ENCODE data around the gene SAMD14. TPM values are rescaled to one million over a fixed set of nuclear protein-coding genes. Genes with fewer than 3 reads are reported as not detected.

The SAMD14 gene
- total and polyA plus RNA-seq, 12 donors: 1.1 to 12.6 (median 3.3) TPM

GRCh38 chr17:50164697-50164988, 34.7 kb upstream of the SAMD14 start:
- no peaks in the 10 kb centered on the region for H3K27me3 ChIP-seq
- H3K36me3 ChIP-seq (replicated peaks in 1 of 2): no peaks in the 10 kb centered on the region
- TF ChIP-seq POLR2A (IDR thresholded peaks at IDR 0.05): no peak
- no peak for TF ChIP-seq CTCF (IDR thresholded peaks at IDR 0.05)
- intact Hi-C loops (cut with DNase I): no loop called here
- no peaks in the 10 kb centered on the region for H3K9me3 ChIP-seq (replicated peaks in 1 of 3)
- H3K4me1 ChIP-seq (replicated peaks in 1 of 2): peaks cover 0 to 12% of the 10 kb centered on the region in 2 donors
- 83 to 89% (median 86%) methylated on average over 2 of the region's 2 CpGs for WGBS, 4 donors
- no peak for DNase-seq
- H3K27ac ChIP-seq: no peak overlapping the region
- no peak overlapping the region for H3K4me3 ChIP-seq

- no peaks in the 10 kb centered on the region for H3K27me3 ChIP-seq
- H3K27ac ChIP-seq: no peak overlapping the region
- intact Hi-C loops (cut with DNase I): no loop called here
- no peak overlapping the region for H3K4me3 ChIP-seq
- WGBS, 4 donors: 71 to 78% (median 75%) methylated on average over 7 to 11 of the region's 11 CpGs
- TF ChIP-seq CTCF (IDR thresholded peaks at IDR 0.05) (no peak), POLR2A (IDR thresholded peaks at IDR 0.05) (no peak)
- no peaks in the 10 kb centered on the region for H3K36me3 ChIP-seq (replicated peaks in 1 of 2)
- H3K4me1 ChIP-seq (replicated peaks in 1 of 2): peaks cover 0 to 12% of the 10 kb centered on the region in 2 donors
- H3K9me3 ChIP-seq (replicated peaks in 1 of 3): no peaks in the 10 kb centered on the region
- DNase-seq: no peak
These were observed 34.1 kb upstream of the SAMD14 start for GRCh38 chr17:50163843-50164696.

GRCh38 chr17:50162466-50163254, 32.7 kb upstream of the SAMD14 start:
- H3K9me3 ChIP-seq (replicated peaks in 1 of 3): no peaks in the 10 kb centered on the region
- no peaks in the 10 kb centered on the region for H3K27me3 ChIP-seq
- no peak overlapping the region for H3K4me3 ChIP-seq
- TF ChIP-seq POLR2A (IDR thresholded peaks at IDR 0.05): no peak
- no peak for TF ChIP-seq CTCF (IDR thresholded peaks at IDR 0.05)
- H3K27ac ChIP-seq: no peak overlapping the region
- no peaks in the 10 kb centered on the region for H3K36me3 ChIP-seq (replicated peaks in 1 of 2)
- peaks cover 0 to 12% of the 10 kb centered on the region in 2 donors for H3K4me1 ChIP-seq (replicated peaks in 1 of 2)
- no peak for DNase-seq
- 61 to 71% (median 68%) methylated on average over 8 of the region's 8 CpGs for WGBS, 4 donors
- intact Hi-C loops (cut with DNase I): no loop called here

- TF ChIP-seq POLR2A (IDR thresholded peaks at IDR 0.05) (no peak), CTCF (IDR thresholded peaks at IDR 0.05) (no peak)
- WGBS, 4 donors: 48 to 50% (median 49%) methylated on average over 16 of the region's 16 CpGs
- no peaks in the 10 kb centered on the region for H3K36me3 ChIP-seq (replicated peaks in 1 of 2)
- no peaks in the 10 kb centered on the region for H3K9me3 ChIP-seq (replicated peaks in 1 of 3)
- intact Hi-C loops (cut with DNase I): no loop called here
- no peak overlapping the region for H3K27ac ChIP-seq
- DNase-seq: no peak
- no peaks in the 10 kb centered on the region for H3K27me3 ChIP-seq
- peaks cover 0 to 12% of the 10 kb centered on the region in 2 donors for H3K4me1 ChIP-seq (replicated peaks in 1 of 2)
- H3K4me3 ChIP-seq: no peak overlapping the region
These were observed 31.9 kb upstream of the SAMD14 start for GRCh38 chr17:50161911-50162288.
